K562 (cell line): ENCODE data around the gene CATSPER4. TPM values are rescaled to one million over a fixed set of nuclear protein-coding genes. Genes with fewer than 3 reads are reported as not detected.
A peak's percentile ranks its signal among the peaks of the same experiment; 100 is the strongest.

Source experiments
- ATF3 ChIP-seq, 2 experiments: fragments of 450-650 bp in 1 of 2; sonication (generic) in 1 of 2; formaldehyde crosslinking in 1 of 2; IDR thresholded peaks in 1 of 2; conservative IDR thresholded peaks in 1 of 2; 2 replicates each; pipeline versions ENCODE4 v1.6.1 to v1.8.1; 2016 to 2023; ENCODE audit warnings: mild to moderate bottlenecking in 2 of 2, moderate library complexity in 2 of 2, inconsistent platforms in 1 of 2, missing genetic modification reagents in 1 of 2
- ATF7 ChIP-seq: fragments of 450-650 bp; IDR thresholded peaks from 2 replicates; pipeline ENCODE4 v1.7.1; 2014; ENCODE audit warnings: mild to moderate bottlenecking, moderate library complexity
- EP400 ChIP-seq: fragments of 450-650 bp; IDR thresholded peaks from 2 replicates; pipeline ENCODE4 v1.6.1; 2017; ENCODE audit warnings: antibody characterized with exemption, mild to moderate bottlenecking, moderate library complexity
- FOSL1 ChIP-seq: fragments of 200-800 bp; sonication (Bioruptor generic); conservative IDR thresholded peaks from 2 replicates; pipeline ENCODE4 v1.6.1; 2016; ENCODE audit warnings: missing genetic modification characterization, missing compliant biosample characterization
- HCFC1 ChIP-seq: IDR thresholded peaks from 2 replicates; pipeline ENCODE4 v1.6.1; 2012; ENCODE audit warnings: low read depth, low read length, improper control_type of control experiment
- KAT7 ChIP-seq: sonication (generic); formaldehyde crosslinking; IDR thresholded peaks from 2 replicates; pipeline ENCODE4 v1.8.0; 2022; ENCODE audit warnings: missing genetic modification reagents, mild to moderate bottlenecking, borderline replicate concordance
- L3MBTL2 ChIP-seq: fragments of 450-650 bp; IDR thresholded peaks from 2 replicates; pipeline ENCODE4 v1.6.1; 2016; ENCODE audit warnings: mild to moderate bottlenecking, moderate library complexity
- MAZ ChIP-seq, 2 experiments: fragments of 450-650 bp in 1 of 2; sonication (generic) in 1 of 2; formaldehyde crosslinking; IDR thresholded peaks in 1 of 2; conservative IDR thresholded peaks in 1 of 2; 2 replicates each; pipeline versions ENCODE4 v1.4.0 to v1.5.0; 2020; ENCODE audit warnings: mild to moderate bottlenecking in 1 of 2, missing genetic modification reagents in 1 of 2
- PBX2 ChIP-seq, 2 experiments: IDR thresholded peaks in 1 of 2; conservative IDR thresholded peaks in 1 of 2; 2 replicates each; pipeline ENCODE4 v1.6.1; 2016; ENCODE audit warnings: low read depth in 2 of 2, mild to moderate bottlenecking in 1 of 2, missing compliant biosample characterization in 1 of 2, missing genetic modification characterization in 1 of 2, moderate library complexity in 1 of 2
- PRDM10 ChIP-seq: fragments of 450-650 bp; IDR thresholded peaks from 2 replicates; pipeline ENCODE4 v1.6.1; 2018; ENCODE audit not compliant: partially characterized antibody
- SMAD3 ChIP-seq: fragments of 450-650 bp; formaldehyde crosslinking; conservative IDR thresholded peaks from 2 replicates; pipeline ENCODE4 v1.4.0; 2020; ENCODE audit warnings: mild to moderate bottlenecking
- SP1 ChIP-seq: sonication (generic); formaldehyde crosslinking; IDR thresholded peaks from 2 replicates; pipeline ENCODE4 v1.8.1; 2022; ENCODE audit warnings: mild to moderate bottlenecking, missing genetic modification reagents
- ZBTB9 ChIP-seq: fragments of 450-650 bp; formaldehyde crosslinking; IDR thresholded peaks from 2 replicates; pipeline ENCODE4 v1.4.0; 2020; ENCODE audit warnings: mild to moderate bottlenecking, moderate library complexity
- polyA plus RNA-seq, 8 experiments: library from polyadenylated mRNA; depleted of rRNA in 4 of 8; stranded (reverse) in 5 of 8; unstranded in 3 of 8; fragments of >200 nt; fragmentation: Nextera tagmentation in 2 of 8; fragmentation: Illumina TruSeq in 1 of 8; extraction: Ambion mirVana in 2 of 8; extraction: Trizol in 1 of 8; gene quantifications; 2 replicates each; pipeline versions ENCODE4 v1.2.1 to v1.2.3, GENCODE V29; 2011 to 2014; ENCODE audit warnings: inconsistent platforms in 1 of 8, missing spikeins in 1 of 8
- total RNA-seq, 7 experiments: library from RNA; depleted of rRNA in 6 of 7; stranded (reverse); fragments of >200 nt in 6 of 7; fragmentation: Illumina TruSeq in 2 of 7; extraction: Trizol in 2 of 7; gene quantifications; 2 replicates each; pipeline versions ENCODE4 v1.2.1 to v1.2.3, GENCODE V29; 2011 to 2021; ENCODE audit warnings: low replicate concordance in 1 of 7

Gene CATSPER4
- total and polyA plus RNA-seq, 9 of the 15 experiments (the other 6 are each of a cell fraction or from before 2014, with no cell fraction given): 0.04 to 0.13 TPM; not detected in 7

GRCh38 chr1:26145041-26145959 lies 45.1 kb upstream of the CATSPER4 start (continued):
- peak; percentile 37 for TF ChIP-seq PRDM10
- peak; percentile 48; the same call in 1 of the 2 replicates for TF ChIP-seq ATF7
- peak in 1 of 2 experiments; percentile 73; a peak in 3 of 4 replicates for TF ChIP-seq MAZ (CRISPR knock-in tag; conservative IDR thresholded peaks at IDR 0.05 in 1 of 2, IDR thresholded peaks at IDR 0.05 in 1 of 2)
- TF ChIP-seq L3MBTL2: peak; percentile 53; the same call in 1 of the 2 replicates
- peak; percentile 57 for TF ChIP-seq EP400
- no peak for TF ChIP-seq ATF3 (IDR thresholded peaks at IDR 0.05)
- TF ChIP-seq ATF3 (CRISPR knock-in tag; conservative IDR thresholded peaks at IDR 0.05): 0 out of 2 replicates have a peak, but pooled peaks have one; percentile 21
- 0 out of 2 replicates have a peak, but pooled peaks have one; percentile 33 for TF ChIP-seq SMAD3
- TF ChIP-seq SP1 (CRISPR knock-in tag): peak; percentile 32; the same call in 1 of the 2 replicates
- no peak for TF ChIP-seq ZBTB9 (CRISPR knock-in tag)
- TF ChIP-seq PBX2 (CRISPR knock-in tag; IDR thresholded peaks at IDR 0.05; ENCODE audit: low read depth): no peak
- TF ChIP-seq PBX2 (tag; conservative IDR thresholded peaks at IDR 0.05; ENCODE audit: low read depth): no peak
- peak; percentile 23; the same call in 1 of the 2 replicates for TF ChIP-seq FOSL1
- TF ChIP-seq KAT7 (CRISPR knock-in tag): peak; percentile 89; the same call in 1 of the 2 replicates
- no peak for TF ChIP-seq HCFC1
